ENCODE results near the gene JUP.
A peak's percentile ranks its signal among the peaks of the same experiment; 100 is the strongest.

Gene JUP

GRCh38 chr17:41801374-41802271, 15.1 kb upstream of the JUP start:
- Histone ChIP-seq H3K9ac (ENCODE audit: low read length) (peak overlapping the region; percentile 48), H3K36me3 (ENCODE audit: control insufficient read depth, insufficient read depth, low read length) (no peaks in the 10 kb centered on the region), H3K27me3 (ENCODE audit: control insufficient read depth, insufficient read depth, low read length) (no peaks in the 10 kb centered on the region), H3K9me3 (ENCODE audit: control insufficient read depth, low read length) (no peaks in the 10 kb centered on the region), H3K4me3 (ENCODE audit: low read length) (no peak overlapping the region), H3K4me1 (ENCODE audit: control insufficient read depth, insufficient read depth, low read length) (peaks cover 28% of the 10 kb centered on the region)

- H3K36me3 ChIP-seq (ENCODE audit: control insufficient read depth, insufficient read depth, low read length): no peaks in the 10 kb centered on the region
- H3K4me1 ChIP-seq (ENCODE audit: control insufficient read depth, insufficient read depth, low read length): peaks cover 28% of the 10 kb centered on the region
- H3K4me3 ChIP-seq (ENCODE audit: low read length): peak overlapping the region; percentile 10
- no peaks in the 10 kb centered on the region for H3K9me3 ChIP-seq (ENCODE audit: control insufficient read depth, low read length)
- H3K9ac ChIP-seq (ENCODE audit: low read length): peak overlapping the region; percentile 48
- no peaks in the 10 kb centered on the region for H3K27me3 ChIP-seq (ENCODE audit: control insufficient read depth, insufficient read depth, low read length)
Observed at GRCh38 chr17:41800601-41801373, 14.3 kb upstream of the JUP start.

- Histone ChIP-seq H3K4me3 (ENCODE audit: low read length) (no peak overlapping the region), H3K4me1 (ENCODE audit: control insufficient read depth, insufficient read depth, low read length) (peaks cover 33% of the 10 kb centered on the region), H3K36me3 (ENCODE audit: control insufficient read depth, insufficient read depth, low read length) (no peaks in the 10 kb centered on the region), H3K27me3 (ENCODE audit: control insufficient read depth, insufficient read depth, low read length) (no peaks in the 10 kb centered on the region), H3K9ac (ENCODE audit: low read length) (no peak overlapping the region), H3K9me3 (ENCODE audit: control insufficient read depth, low read length) (no peaks in the 10 kb centered on the region)
Observed at GRCh38 chr17:41799366-41799765, 12.9 kb upstream of the JUP start.

GRCh38 chr17:41797377-41797776, 10.9 kb upstream of the JUP start:
- no peaks in the 10 kb centered on the region for H3K9me3 ChIP-seq (ENCODE audit: control insufficient read depth, low read length)
- H3K4me1 ChIP-seq (ENCODE audit: control insufficient read depth, insufficient read depth, low read length): peaks cover 52% of the 10 kb centered on the region
- H3K4me3 ChIP-seq (ENCODE audit: low read length): no peak overlapping the region
- no peaks in the 10 kb centered on the region for H3K36me3 ChIP-seq (ENCODE audit: control insufficient read depth, insufficient read depth, low read length)
- H3K9ac ChIP-seq (ENCODE audit: low read length): no peak overlapping the region
- H3K27me3 ChIP-seq (ENCODE audit: control insufficient read depth, insufficient read depth, low read length): no peaks in the 10 kb centered on the region

GRCh38 chr17:41796121-41796895, 9.8 kb upstream of the JUP start:
- no peak overlapping the region for H3K9ac ChIP-seq (ENCODE audit: low read length)
- no peaks in the 10 kb centered on the region for H3K36me3 ChIP-seq (ENCODE audit: control insufficient read depth, insufficient read depth, low read length)

GRCh38 chr17:41794540-41794975, 8.0 kb upstream of the JUP start:
- Histone ChIP-seq H3K36me3 (ENCODE audit: control insufficient read depth, insufficient read depth, low read length) (no peaks in the 10 kb centered on the region), H3K9me3 (ENCODE audit: control insufficient read depth, low read length) (no peaks in the 10 kb centered on the region), H3K27me3 (ENCODE audit: control insufficient read depth, insufficient read depth, low read length) (no peaks in the 10 kb centered on the region), H3K4me3 (ENCODE audit: low read length) (no peak overlapping the region), H3K9ac (ENCODE audit: low read length) (no peak overlapping the region), H3K4me1 (ENCODE audit: control insufficient read depth, insufficient read depth, low read length) (peaks cover 46% of the 10 kb centered on the region)

More at GRCh38 chr17:41796121-41796895, 9.8 kb upstream of the JUP start:
- no peaks in the 10 kb centered on the region for H3K27me3 ChIP-seq (ENCODE audit: control insufficient read depth, insufficient read depth, low read length)
- no peaks in the 10 kb centered on the region for H3K9me3 ChIP-seq (ENCODE audit: control insufficient read depth, low read length)
- no peak overlapping the region for H3K4me3 ChIP-seq (ENCODE audit: low read length)
- peaks cover 60% of the 10 kb centered on the region for H3K4me1 ChIP-seq (ENCODE audit: control insufficient read depth, insufficient read depth, low read length)

- no peaks in the 10 kb centered on the region for H3K27me3 ChIP-seq (ENCODE audit: control insufficient read depth, insufficient read depth, low read length)
- H3K9me3 ChIP-seq (ENCODE audit: control insufficient read depth, low read length): no peaks in the 10 kb centered on the region
- H3K36me3 ChIP-seq (ENCODE audit: control insufficient read depth, insufficient read depth, low read length): no peaks in the 10 kb centered on the region
- H3K4me1 ChIP-seq (ENCODE audit: control insufficient read depth, insufficient read depth, low read length): peaks cover 47% of the 10 kb centered on the region
- peak overlapping the region; percentile 42 for H3K9ac ChIP-seq (ENCODE audit: low read length)
- H3K4me3 ChIP-seq (ENCODE audit: low read length): no peak overlapping the region
Observed at GRCh38 chr17:41793784-41794539, 7.5 kb upstream of the JUP start.

- Histone ChIP-seq H3K4me3 (ENCODE audit: low read length) (peak overlapping the region; percentile 12), H3K36me3 (ENCODE audit: control insufficient read depth, insufficient read depth, low read length) (no peaks in the 10 kb centered on the region), H3K9me3 (ENCODE audit: control insufficient read depth, low read length) (no peaks in the 10 kb centered on the region), H3K9ac (ENCODE audit: low read length) (peak overlapping the region; percentile 42), H3K4me1 (ENCODE audit: control insufficient read depth, insufficient read depth, low read length) (peaks cover 53% of the 10 kb centered on the region), H3K27me3 (ENCODE audit: control insufficient read depth, insufficient read depth, low read length) (no peaks in the 10 kb centered on the region)
Observed at GRCh38 chr17:41792845-41793783, 6.6 kb upstream of the JUP start.

GRCh38 chr17:41787021-41787418, 509 bp upstream of the JUP start:
- Histone ChIP-seq H3K27me3 (ENCODE audit: control insufficient read depth, insufficient read depth, low read length) (no peaks in the 10 kb centered on the region), H3K9ac (ENCODE audit: low read length) (peak overlapping the region; percentile 48), H3K4me1 (ENCODE audit: control insufficient read depth, insufficient read depth, low read length) (peaks cover 53% of the 10 kb centered on the region), H3K36me3 (ENCODE audit: control insufficient read depth, insufficient read depth, low read length) (no peaks in the 10 kb centered on the region), H3K4me3 (ENCODE audit: low read length) (peak overlapping the region; percentile 2), H3K9me3 (ENCODE audit: control insufficient read depth, low read length) (no peaks in the 10 kb centered on the region)

- no peaks in the 10 kb centered on the region for H3K27me3 ChIP-seq (ENCODE audit: control insufficient read depth, insufficient read depth, low read length)
- H3K4me1 ChIP-seq (ENCODE audit: control insufficient read depth, insufficient read depth, low read length): peaks cover 51% of the 10 kb centered on the region
Observed at GRCh38 chr17:41785859-41786226, 668 bp downstream of the JUP start.

More at GRCh38 chr17:41785859-41786226, 668 bp downstream of the JUP start:
- Histone ChIP-seq H3K36me3 (ENCODE audit: control insufficient read depth, insufficient read depth, low read length) (no peaks in the 10 kb centered on the region), H3K9ac (ENCODE audit: low read length) (peak overlapping the region; percentile 98), H3K4me3 (ENCODE audit: low read length) (peak overlapping the region; percentile 63), H3K9me3 (ENCODE audit: control insufficient read depth, low read length) (no peaks in the 10 kb centered on the region)
